Keratinocyte (primary cell): ENCODE results near the gene HOXC6.

ENCODE experiments used
- EZH2 ChIP-seq: IDR thresholded peaks from one replicate; pipeline ENCODE4 v1.6.1; 2012; ENCODE audit warnings: inconsistent platforms, mild to moderate bottlenecking, low read length, moderate library complexity
- TF ChIP-seq, protein P1 (sequence below), 3 experiments: IDR thresholded peaks in 1 of 3; conservative IDR thresholded peaks in 1 of 3; optimal IDR thresholded peaks in 1 of 3; 2 replicates in 2 of 3; 3 replicates in 1 of 3; pipeline versions ENCODE3 to v1.5.1; 2011; ENCODE audit warnings: low read length in 3 of 3, mild to moderate bottlenecking in 3 of 3, moderate library complexity in 2 of 3, control low read depth in 1 of 3, inconsistent platforms in 1 of 3; ENCODE audit not compliant: insufficient read depth in 2 of 3; ENCODE audit errors: extremely low read depth in 1 of 3

DNA sequence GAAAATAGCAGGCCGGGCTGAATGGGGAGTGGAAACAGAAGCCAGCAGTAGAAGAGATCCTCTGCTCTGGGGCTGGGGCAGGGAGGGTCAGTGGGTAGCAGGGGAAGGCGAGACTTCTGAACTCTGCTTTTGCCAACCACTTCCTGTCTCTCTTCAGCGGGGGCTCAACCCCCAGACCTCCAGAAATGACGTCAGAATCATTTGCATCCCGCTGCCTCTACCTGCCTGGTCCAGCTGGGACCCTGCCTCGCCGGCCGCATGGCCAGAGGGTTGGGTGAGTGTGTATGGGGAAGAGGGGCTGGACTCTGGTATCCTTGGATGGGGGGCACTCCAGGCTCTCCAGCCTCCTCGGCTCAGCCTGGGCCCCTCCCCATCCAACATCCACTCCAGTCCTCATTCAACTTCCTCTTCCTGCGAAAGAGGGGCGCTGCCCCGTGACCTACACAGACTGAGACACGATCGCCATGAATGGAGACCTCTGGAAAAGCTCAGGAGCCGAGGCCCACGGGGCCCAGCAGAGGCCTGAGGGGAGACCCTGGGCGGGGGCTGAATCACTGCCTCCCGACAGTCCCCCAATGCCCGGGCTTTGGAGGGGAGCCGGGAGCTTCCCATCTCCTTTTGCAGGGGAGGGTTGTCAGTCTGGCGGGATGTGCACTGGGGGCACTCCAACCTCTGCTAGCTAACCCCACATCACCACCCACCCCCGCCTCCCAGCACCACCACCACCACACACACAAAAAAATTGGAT, 24.9 kb downstream of the HOXC6 start:
- TF ChIP-seq, protein P1, sequence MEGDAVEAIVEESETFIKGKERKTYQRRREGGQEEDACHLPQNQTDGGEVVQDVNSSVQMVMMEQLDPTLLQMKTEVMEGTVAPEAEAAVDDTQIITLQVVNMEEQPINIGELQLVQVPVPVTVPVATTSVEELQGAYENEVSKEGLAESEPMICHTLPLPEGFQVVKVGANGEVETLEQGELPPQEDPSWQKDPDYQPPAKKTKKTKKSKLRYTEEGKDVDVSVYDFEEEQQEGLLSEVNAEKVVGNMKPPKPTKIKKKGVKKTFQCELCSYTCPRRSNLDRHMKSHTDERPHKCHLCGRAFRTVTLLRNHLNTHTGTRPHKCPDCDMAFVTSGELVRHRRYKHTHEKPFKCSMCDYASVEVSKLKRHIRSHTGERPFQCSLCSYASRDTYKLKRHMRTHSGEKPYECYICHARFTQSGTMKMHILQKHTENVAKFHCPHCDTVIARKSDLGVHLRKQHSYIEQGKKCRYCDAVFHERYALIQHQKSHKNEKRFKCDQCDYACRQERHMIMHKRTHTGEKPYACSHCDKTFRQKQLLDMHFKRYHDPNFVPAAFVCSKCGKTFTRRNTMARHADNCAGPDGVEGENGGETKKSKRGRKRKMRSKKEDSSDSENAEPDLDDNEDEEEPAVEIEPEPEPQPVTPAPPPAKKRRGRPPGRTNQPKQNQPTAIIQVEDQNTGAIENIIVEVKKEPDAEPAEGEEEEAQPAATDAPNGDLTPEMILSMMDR (optimal IDR thresholded peaks at IDR 0.05 in 1 of 3, IDR thresholded peaks at IDR 0.05 in 1 of 3, conservative IDR thresholded peaks at IDR 0.05 in 1 of 3; ENCODE audit: extremely low read depth in 1 of 3, insufficient read depth in 2 of 3, low read length in 3 of 3), result no peak
- TF ChIP-seq EZH2, result no peak
